Right atrium auricular region (tissue), 2 donors: ENCODE measurements around the gene ANO4. TPM values are rescaled to one million over a fixed set of nuclear protein-coding genes. Genes with fewer than 3 reads are reported as not detected.
"Not testable (repeated sequence)": the region's sequence is repeated elsewhere in the genome, so short reads cannot be mapped to it uniquely, and the experiment has no call there.

Source experiments
- DNase-seq: peaks from one replicate; pipeline ENCODE4 v3.0.0-alpha.2; 2019; ENCODE audit warnings: low spot score
- H3K27ac ChIP-seq, 2 donors: fragments of 200-600 bp; sonication (generic); 1 replicate in 1 of 2; 2 replicates in 1 of 2; pipeline ENCODE4 v1.5.1; 2016 to 2019
- H3K27me3 ChIP-seq, 2 donors: fragments of 200-600 bp; sonication (generic); one replicate each; pipeline versions ENCODE4 v1.5.1 to v1.6.0; 2017 to 2019
- H3K36me3 ChIP-seq: fragments of 200-600 bp; sonication (generic); one replicate; pipeline ENCODE4 v1.5.1; 2016
- H3K4me1 ChIP-seq, 2 donors: fragments of 200-600 bp; sonication (generic); one replicate each; pipeline versions ENCODE4 v1.5.1 to v1.6.0; 2017 to 2019
- H3K4me3 ChIP-seq, 2 donors: fragments of 200-600 bp; sonication (generic); 1 replicate in 1 of 2; 2 replicates in 1 of 2; pipeline ENCODE4 v1.5.1; 2017 to 2019; ENCODE audit warnings: mild to moderate bottlenecking in 1 of 2, moderate library complexity in 1 of 2
- H3K9me3 ChIP-seq, 2 donors: fragments of 200-600 bp; sonication (generic); one replicate each; pipeline ENCODE4 v1.5.1; 2019
- CTCF ChIP-seq, 2 donors: fragments of 200-600 bp; sonication (generic); IDR thresholded peaks; one replicate each; pipeline ENCODE4 v1.5.1; 2019; ENCODE audit warnings: antibody characterized with exemption in 2 of 2
- total RNA-seq, 2 donors: library from RNA; depleted of rRNA; stranded (reverse); fragments of >200 nt; gene quantifications; one replicate each; pipeline ENCODE4 v1.1.0, GENCODE V29; 2016

ANO4 gene
- total RNA-seq, 2 donors from 2014 or later: 0.47 TPM; not detected in 1

DNA sequence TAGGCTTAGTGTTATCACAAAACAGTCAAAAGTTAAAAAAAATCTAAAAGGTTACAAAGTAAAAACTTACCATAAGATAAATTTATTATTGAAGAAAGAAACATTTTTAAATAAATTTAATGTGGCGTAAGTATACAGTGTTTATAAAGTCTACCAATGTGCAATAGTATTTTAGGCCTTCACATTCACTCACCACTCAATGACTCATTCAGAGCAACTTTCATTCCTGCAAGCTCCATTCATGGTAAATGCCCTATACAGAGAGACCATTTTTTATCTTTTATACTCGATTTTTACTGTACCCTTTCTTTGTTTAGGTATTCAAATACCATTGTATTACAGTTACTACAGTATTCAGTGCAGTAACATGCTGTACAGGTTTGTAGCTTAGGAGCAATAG, 124.5 kb downstream of the ANO4 start:
- no peak for DNase-seq
- Histone ChIP-seq H3K4me1 (no peaks in the 10 kb centered on the region), H3K36me3 (no peaks in the 10 kb centered on the region), H3K4me3 (no peak overlapping the region), H3K27ac (no peak overlapping the region), H3K27me3 (no peaks in the 10 kb centered on the region), H3K9me3 (no peaks in the 10 kb centered on the region)
- no peak for TF ChIP-seq CTCF (IDR thresholded peaks at IDR 0.05)

- Histone ChIP-seq H3K27me3 (no peaks in the 10 kb centered on the region), H3K27ac (no peak overlapping the region), H3K4me3 (no peak overlapping the region), H3K4me1 (no peaks in the 10 kb centered on the region), H3K36me3 (no peaks in the 10 kb centered on the region), H3K9me3 (no peaks in the 10 kb centered on the region)
- TF ChIP-seq CTCF (IDR thresholded peaks at IDR 0.05): no peak
- DNase-seq: no peak
These were observed 125.9 kb downstream of the ANO4 start for GRCh38 chr12:100920493-100920892.

GRCh38 chr12:100926669-100927248, 132.2 kb downstream of the ANO4 start:
- Histone ChIP-seq H3K4me3 (no peak overlapping the region), H3K27ac (no peak overlapping the region), H3K9me3 (no peaks in the 10 kb centered on the region), H3K4me1 (no peaks in the 10 kb centered on the region), H3K27me3 (no peaks in the 10 kb centered on the region), H3K36me3 (no peaks in the 10 kb centered on the region)
- TF ChIP-seq CTCF (IDR thresholded peaks at IDR 0.05): no peak
- no peak for DNase-seq

- no peak overlapping the region for H3K27ac ChIP-seq
- H3K4me1 ChIP-seq: no peaks in the 10 kb centered on the region
- no peaks in the 10 kb centered on the region for H3K36me3 ChIP-seq
- no peak overlapping the region for H3K4me3 ChIP-seq
- H3K9me3 ChIP-seq: no peaks in the 10 kb centered on the region
- no peak for DNase-seq
- TF ChIP-seq CTCF (IDR thresholded peaks at IDR 0.05): no peak
- H3K27me3 ChIP-seq: no peaks in the 10 kb centered on the region
These were observed 133.2 kb downstream of the ANO4 start for GRCh38 chr12:100927826-100928225.

- Histone ChIP-seq H3K4me1 (no peaks in the 10 kb centered on the region), H3K27me3 (no peaks in the 10 kb centered on the region), H3K36me3 (no peaks in the 10 kb centered on the region), H3K9me3 (no peaks in the 10 kb centered on the region), H3K27ac (no peak overlapping the region), H3K4me3 (no peak overlapping the region)
- no peak for DNase-seq
- TF ChIP-seq CTCF (IDR thresholded peaks at IDR 0.05): no peak
These were observed 138.0 kb downstream of the ANO4 start for GRCh38 chr12:100932571-100932970.

- not testable (repeated sequence) for DNase-seq, H3K9me3 ChIP-seq
These were observed 139.0 kb downstream of the ANO4 start for GRCh38 chr12:100933531-100933930.

More at GRCh38 chr12:100933531-100933930, 139.0 kb downstream of the ANO4 start:
- not testable (repeated sequence) for H3K27ac ChIP-seq, H3K4me1 ChIP-seq, H3K36me3 ChIP-seq, H3K4me3 ChIP-seq, H3K27me3 ChIP-seq
